Measurements from ENCODE around the gene TMPRSS2.
A peak's percentile ranks its signal among the peaks of the same experiment; 100 is the strongest.
"Not testable (repeated sequence)": the region's sequence is repeated elsewhere in the genome, so short reads cannot be mapped to it uniquely, and the experiment has no call there.

TMPRSS2 gene

GRCh38 chr21:41444703-41445464, 63.1 kb downstream of the TMPRSS2 start:
- DNase-seq: no peak

GRCh38 chr21:41443562-41443961, 64.4 kb downstream of the TMPRSS2 start:
- no peak for DNase-seq

GRCh38 chr21:41442481-41443186, 65.3 kb downstream of the TMPRSS2 start:
- DNase-seq: no peak

- no peak for DNase-seq
Measured at GRCh38 chr21:41441546-41441945, 66.4 kb downstream of the TMPRSS2 start.

- no peak for DNase-seq
Measured at GRCh38 chr21:41439248-41439647, 68.7 kb downstream of the TMPRSS2 start.

- no peak for DNase-seq
Measured at GRCh38 chr21:41438425-41439113, 69.4 kb downstream of the TMPRSS2 start.

- no peak for DNase-seq
Measured at GRCh38 chr21:41437729-41438128, 70.2 kb downstream of the TMPRSS2 start.

GRCh38 chr21:41435706-41436105, 72.3 kb downstream of the TMPRSS2 start:
- DNase-seq: peak in 1 of 2 donors; percentile 1

GRCh38 chr21:41433566-41433965, 74.4 kb downstream of the TMPRSS2 start:
- DNase-seq: no peak

- peak in 1 of 2 donors; percentile 5 for DNase-seq
Measured at GRCh38 chr21:41432562-41433460, 75.1 kb downstream of the TMPRSS2 start.

GRCh38 chr21:41431788-41432548, 76.0 kb downstream of the TMPRSS2 start:
- peak in 1 of 2 donors; percentile 12 for DNase-seq

- DNase-seq: no peak
Measured at GRCh38 chr21:41429925-41430491, 78.0 kb downstream of the TMPRSS2 start.

- DNase-seq: no peak
Measured at GRCh38 chr21:41429305-41429704, 78.7 kb downstream of the TMPRSS2 start.

GRCh38 chr21:41428847-41429246, 79.1 kb downstream of the TMPRSS2 start:
- no peak for DNase-seq

- no peak for DNase-seq
Measured at GRCh38 chr21:41428311-41428710, 79.6 kb downstream of the TMPRSS2 start.

GRCh38 chr21:41427556-41427955, 80.4 kb downstream of the TMPRSS2 start:
- no peak for DNase-seq

GRCh38 chr21:41426676-41427404, 81.1 kb downstream of the TMPRSS2 start:
- no peak for DNase-seq

- DNase-seq: peak; percentile 83 to 86
Measured at GRCh38 chr21:41425954-41426675, 81.8 kb downstream of the TMPRSS2 start, which contains the start of gene MX1. Gene MX1, plus strand, starts transcription at chr21:41426239. Its CDS starts 5,832 bp downstream, at chr21:41432071.

- no peak for DNase-seq
Measured at GRCh38 chr21:41425588-41425953, 82.4 kb downstream of the TMPRSS2 start.

GRCh38 chr21:41423305-41423636, 84.7 kb downstream of the TMPRSS2 start:
- not testable (repeated sequence) for DNase-seq
